PC-9 (cell line): ENCODE data around the gene RBM4.

Source experiments
- CTCF ChIP-seq: fragments of 200-600 bp; sonication (generic); conservative IDR thresholded peaks from 2 replicates; pipeline ENCODE4 v1.6.1; 2017; ENCODE audit warnings: mixed run types, antibody characterized with exemption, mild to moderate bottlenecking, moderate library complexity
- EZH2 ChIP-seq: fragments of 200-600 bp; sonication (generic); IDR thresholded peaks from 2 replicates; pipeline ENCODE4 v1.8.0; 2017; ENCODE audit warnings: antibody characterized with exemption, low read depth

GRCh38 chr11:66649903-66650302, 11.4 kb downstream of the RBM4 start:
- TF ChIP-seq EZH2 = no peak
- TF ChIP-seq CTCF = no peak
